ENCODE measurements around the gene ADAMTS19. TPM values are rescaled to one million over a fixed set of nuclear protein-coding genes. Genes with fewer than 3 reads are reported as not detected.

Gene ADAMTS19
- total and polyA plus RNA-seq, 9 of the 15 experiments (the other 6 are each of a cell fraction or from before 2014, with no cell fraction given), result not detected

GRCh38 chr5:129664336-129664937, 204.3 kb downstream of the ADAMTS19 start:
- no peak overlapping the region for H3K9ac ChIP-seq (ENCODE audit: insufficient read depth in 1 of 2, low read depth in 2 of 2, low read length in 2 of 2)
- H2AFZ ChIP-seq (ENCODE audit: low read depth, low read length), result no peak overlapping the region
- no peaks in the 10 kb centered on the region for H3K9me3 ChIP-seq (replicated peaks; ENCODE audit: control insufficient read depth, insufficient read depth, low read depth, low read length)
- ATAC-seq (no peak), FAIRE-seq (no peak), DNase-seq (ENCODE audit: extremely low read depth in 1 of 4, low spot score in 3 of 4) (peak; percentile 8 to 29 (median 26))
- ChIA-PET POLR2A (no interaction called here), CTCF (ENCODE audit: low intra/inter-chr PET ratio) (no interaction called here)
- H3K4me1 ChIP-seq (replicated peaks in 1 of 2; ENCODE audit: control insufficient read depth in 2 of 2, insufficient read depth in 2 of 2, low read length in 2 of 2), result no peaks in the 10 kb centered on the region
- 0% methylated on average over 3 of the region's 3 CpGs for WGBS (ENCODE audit: insufficient coverage, low coverage, missing lambda C conversion rate)
- intact Hi-C loops (cut with micrococcal nuclease) (loop anchor here (5.0 kb wide), 1 partner anchor 1448 kb away; no protein-coding TSS in a partner anchor), in situ Hi-C loops (cut with MboI) (no loop called here)
- no peak overlapping the region for H3K27ac ChIP-seq (ENCODE audit: extremely low read depth, low read depth, low read length)
- no peaks in the 10 kb centered on the region for H3K79me2 ChIP-seq (ENCODE audit: control insufficient read depth, insufficient read depth, low read length)
- no peaks in the 10 kb centered on the region for H3K27me3 ChIP-seq (ENCODE audit: control insufficient read depth in 2 of 2, insufficient read depth in 2 of 2, low read length in 2 of 2)
- no peaks in the 10 kb centered on the region for H3K9me1 ChIP-seq (ENCODE audit: control insufficient read depth, insufficient read depth, low read length)
- H4K20me1 ChIP-seq (replicated peaks; ENCODE audit: control insufficient read depth, insufficient read depth, low read length), result no peaks in the 10 kb centered on the region
- no peak overlapping the region for H3K4me2 ChIP-seq (ENCODE audit: insufficient read depth, low read length)
- no peaks in the 10 kb centered on the region for H3K36me3 ChIP-seq (ENCODE audit: control insufficient read depth, insufficient read depth, low read length)
- no peak overlapping the region for H3K4me3 ChIP-seq
- TF ChIP-seq THRB (CRISPR knock-in tag; conservative IDR thresholded peaks at IDR 0.05), result no peak
- TF ChIP-seq BHLHE40 (IDR thresholded peaks at IDR 0.05; ENCODE audit: low read length), result no peak
- peak; percentile 19 to 46 (median 44); a peak in 4 of 6 replicates for TF ChIP-seq CTCF (IDR thresholded peaks at IDR 0.05 in 2 of 3, conservative IDR thresholded peaks at IDR 0.05 in 1 of 3; ENCODE audit: insufficient read depth in 2 of 3, low read depth in 1 of 3, low read length in 3 of 3)
- peak in 1 of 2 experiments; percentile 37; a peak in 2 of 4 replicates for TF ChIP-seq RAD21 (CRISPR knock-in tag; conservative IDR thresholded peaks at IDR 0.05 in 1 of 2, IDR thresholded peaks at IDR 0.05 in 1 of 2)
- peak; percentile 78; the same call in 1 of the 2 replicates for TF ChIP-seq ZBTB9 (CRISPR knock-in tag; IDR thresholded peaks at IDR 0.05)
- BruUV-seq (replicated peaks), result no TSS peak

All from K562 (cell line).